Stimulated activated CD8-positive, alpha-beta memory T cell treated with anti-CD3 and anti-CD28 coated beads, Interleukin-4, amount 100 ng/mL, for 48 hours (primary cell): Measurements from ENCODE around the gene TGFBRAP1.

ENCODE experiments used
- DNase-seq: peaks from one replicate; pipeline ENCODE4 v3.0.0-alpha.2; 2020

The TGFBRAP1 gene

GRCh38 chr2:105235388-105236059 lies 94.0 kb downstream of the TGFBRAP1 start:
- peak; percentile 86 for DNase-seq

GRCh38 chr2:105231232-105231619 lies 98.3 kb downstream of the TGFBRAP1 start:
- DNase-seq = no peak

DNA sequence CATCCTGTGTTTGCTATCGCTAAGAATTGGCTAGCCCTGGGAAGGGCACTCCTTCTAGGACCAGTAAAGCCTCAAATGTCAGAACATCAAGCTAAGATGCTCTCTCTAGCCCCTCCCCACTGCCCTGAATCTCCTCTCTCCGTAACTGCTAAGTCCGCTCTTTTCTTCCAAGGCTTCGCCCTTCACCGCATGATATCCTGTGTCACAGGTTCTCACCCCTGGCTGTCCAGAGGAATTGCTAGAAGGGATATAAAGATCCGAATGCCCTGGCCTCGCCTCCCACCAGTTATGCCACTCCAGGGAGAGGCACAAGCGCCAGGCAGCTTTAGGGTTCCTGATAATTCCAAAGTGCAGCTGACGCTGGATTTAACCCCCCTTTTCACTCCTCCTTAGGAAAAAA lies 105.1 kb downstream of the TGFBRAP1 start:
- no peak for DNase-seq

- no peak for DNase-seq
These were observed 108.9 kb downstream of the TGFBRAP1 start for GRCh38 chr2:105220604-105221003.

DNA sequence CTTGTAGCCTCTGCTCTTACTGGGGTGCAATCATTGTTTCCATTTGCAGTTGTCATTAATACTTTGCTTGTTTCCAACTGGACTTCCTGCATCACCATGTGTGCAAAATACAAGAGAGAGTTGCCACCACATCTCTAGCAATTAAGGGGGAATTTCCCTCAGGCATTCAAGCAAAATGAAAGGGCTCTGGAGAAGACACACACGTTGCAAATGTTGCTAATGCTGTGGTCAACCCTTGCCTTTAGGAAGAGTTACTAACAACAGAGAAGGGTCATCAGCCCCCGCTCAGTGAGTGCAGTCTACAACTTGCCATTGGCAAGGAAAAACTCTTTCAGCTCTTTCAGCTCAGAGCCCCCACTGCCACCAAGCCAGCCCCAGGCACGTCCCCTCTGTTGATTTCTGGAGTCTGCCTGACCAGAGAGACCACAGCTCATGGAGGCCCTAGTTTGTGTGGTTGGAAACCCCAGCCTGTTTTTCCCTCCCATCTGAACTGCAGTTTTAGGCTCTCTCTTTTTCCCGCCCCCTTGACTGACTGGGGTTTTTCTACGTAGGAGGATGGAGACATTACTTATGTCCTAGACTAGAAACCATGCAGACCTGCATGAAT lies 113.8 kb downstream of the TGFBRAP1 start:
- no peak for DNase-seq
